A172 (cell line): ENCODE results near the gene RRP12. TPM values are rescaled to one million over a fixed set of nuclear protein-coding genes. Genes with fewer than 3 reads are reported as not detected.
"Not testable (repeated sequence)": the region's sequence is repeated elsewhere in the genome, so short reads cannot be mapped to it uniquely, and the experiment has no call there.

Experiments used
- DNase-seq: peaks from one replicate; pipeline ENCODE4 v3.0.0-alpha.2; 2015; ENCODE audit warnings: low spot score
- total RNA-seq: library from RNA; depleted of rRNA; stranded (reverse); fragments of >200 nt; shearing (Covaris generic); gene quantifications from 2 replicates; pipeline ENCODE4 v1.2.3, GENCODE V29; 2014; rRNA removed

Gene RRP12
- 47.9 and 52.8 TPM in 2 replicates for total RNA-seq

GRCh38 chr10:97400665-97401454 lies at the start of gene RRP12:
RRP12 (minus strand) TSS chr10:97401340; CDS start chr10:97401231, 109 bp downstream.
- DNase-seq = peak; percentile 98

GRCh38 chr10:97450828-97451227 lies 49.7 kb upstream of the RRP12 start:
- no peak for DNase-seq

GRCh38 chr10:97445722-97446639 lies 44.8 kb upstream of the RRP12 start, which contains the start of the genes EXOSC1 and ZDHHC16:
EXOSC1 (minus strand) TSS chr10:97446006; CDS start chr10:97445985, 21 bp downstream.
ZDHHC16 (plus strand) TSS chr10:97446175; CDS start chr10:97451676, 5,501 bp downstream.
- peak; percentile 93 for DNase-seq

- no peak for DNase-seq
These were observed 44.2 kb upstream of the RRP12 start for GRCh38 chr10:97445357-97445721.

- no peak for DNase-seq
These were observed 43.1 kb upstream of the RRP12 start for GRCh38 chr10:97444212-97444611.

GRCh38 chr10:97442277-97442676 lies 41.1 kb upstream of the RRP12 start:
- DNase-seq = no peak

- no peak for DNase-seq
These were observed 34.1 kb upstream of the RRP12 start for GRCh38 chr10:97435211-97435610.

GRCh38 chr10:97434557-97434956 lies 33.4 kb upstream of the RRP12 start:
- DNase-seq = no peak

GRCh38 chr10:97434055-97434454 lies 32.9 kb upstream of the RRP12 start:
- no peak for DNase-seq

GRCh38 chr10:97428572-97428981 lies 27.4 kb upstream of the RRP12 start:
- DNase-seq = no peak

- DNase-seq = peak; percentile 48
These were observed 26.5 kb upstream of the RRP12 start for GRCh38 chr10:97427571-97428179.

GRCh38 chr10:97426776-97427570 lies 25.8 kb upstream of the RRP12 start:
- no peak for DNase-seq

GRCh38 chr10:97425964-97426775 lies 25.0 kb upstream of the RRP12 start, which contains the start of gene PGAM1:
PGAM1 (plus strand) TSS chr10:97426191; CDS start chr10:97426308, 117 bp downstream.
- DNase-seq = peak; percentile 96

- DNase-seq = not testable (repeated sequence)
These were observed 22.6 kb upstream of the RRP12 start for GRCh38 chr10:97423757-97424098.

GRCh38 chr10:97416565-97416964 lies 15.4 kb upstream of the RRP12 start:
- no peak for DNase-seq

- DNase-seq = no peak
These were observed 11.8 kb upstream of the RRP12 start for GRCh38 chr10:97412891-97413304.

GRCh38 chr10:97411406-97411805 lies 10.3 kb upstream of the RRP12 start:
- peak; percentile 87 for DNase-seq

GRCh38 chr10:97408496-97408992 lies 7.4 kb upstream of the RRP12 start:
- no peak for DNase-seq

GRCh38 chr10:97407952-97408248 lies 6.8 kb upstream of the RRP12 start:
- no peak for DNase-seq
